HG03159 (cell line): ENCODE results near the gene SEMA5A.
A peak's percentile ranks its signal among the peaks of the same experiment; 100 is the strongest.

ENCODE experiments used
- ATAC-seq: cut with Tn5 transposase; IDR thresholded peaks from one replicate; pipeline ENCODE4 v1.9.1; 2021; ENCODE audit warnings: mild to moderate bottlenecking, moderate library complexity; ENCODE audit not compliant: unreplicated experiment

Gene SEMA5A

DNA sequence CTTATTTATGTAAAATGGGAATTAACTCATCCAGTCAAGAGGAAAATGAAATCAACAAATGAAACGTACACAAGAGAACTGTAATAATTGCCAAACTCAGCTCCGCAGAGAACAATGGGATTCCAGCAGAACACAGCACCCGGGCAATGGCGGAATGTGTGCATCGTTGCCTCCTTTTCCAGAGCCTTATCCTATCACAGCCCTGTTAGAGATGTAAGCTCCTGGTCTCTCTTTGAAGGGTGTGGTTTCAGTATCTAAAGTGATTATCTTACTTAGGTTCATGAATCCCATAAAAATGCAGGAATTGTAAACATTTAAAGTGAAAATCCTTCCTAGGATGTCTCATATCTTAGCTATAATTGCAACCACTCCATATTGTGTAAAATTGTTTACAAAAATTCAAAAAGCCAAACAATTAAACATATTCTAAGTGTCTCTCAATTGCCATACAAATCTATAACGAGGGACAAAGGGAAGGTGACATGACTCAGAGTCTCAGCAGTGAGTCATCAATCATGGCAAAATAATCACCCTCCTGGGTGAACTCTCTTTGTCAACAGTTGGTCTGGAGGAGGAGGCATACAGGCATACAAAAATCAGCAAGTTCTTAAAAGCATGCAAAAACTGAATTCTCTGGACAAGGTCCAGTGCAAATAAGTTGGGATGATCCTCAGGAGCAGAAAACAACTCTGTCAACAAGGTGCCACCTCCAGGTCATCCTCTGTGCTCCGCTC, 22.6 kb downstream of the SEMA5A start:
- no peak for ATAC-seq

- no peak for ATAC-seq
These were observed 26.3 kb downstream of the SEMA5A start for GRCh38 chr5:9519537-9519936.

GRCh38 chr5:9516591-9516990, 29.3 kb downstream of the SEMA5A start:
- no peak for ATAC-seq

- ATAC-seq = no peak
These were observed 30.4 kb downstream of the SEMA5A start for GRCh38 chr5:9515436-9515835.

- no peak for ATAC-seq
These were observed 30.9 kb downstream of the SEMA5A start for GRCh38 chr5:9514968-9515367.

DNA sequence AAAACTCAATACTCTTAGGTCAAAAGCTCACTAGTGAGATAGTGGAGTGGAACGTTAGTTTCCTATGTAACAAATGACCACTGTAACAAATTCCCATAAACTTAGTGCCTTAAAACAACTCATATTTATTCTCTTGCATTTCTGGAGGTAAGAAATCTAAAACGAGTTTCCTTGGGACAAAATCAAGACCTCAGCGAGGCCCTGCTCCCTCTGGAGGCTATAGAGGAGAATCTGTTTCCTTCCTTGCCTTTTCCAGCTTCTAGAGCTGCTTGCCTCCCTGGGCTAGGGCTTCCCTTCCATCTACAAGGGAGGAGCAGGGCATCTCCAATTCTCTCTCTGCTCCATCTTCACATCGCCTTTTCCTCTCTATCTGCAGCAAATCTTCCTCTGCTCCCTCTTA, 32.0 kb downstream of the SEMA5A start:
- no peak for ATAC-seq

- ATAC-seq = no peak
These were observed 33.4 kb downstream of the SEMA5A start for GRCh38 chr5:9512457-9512856.

DNA sequence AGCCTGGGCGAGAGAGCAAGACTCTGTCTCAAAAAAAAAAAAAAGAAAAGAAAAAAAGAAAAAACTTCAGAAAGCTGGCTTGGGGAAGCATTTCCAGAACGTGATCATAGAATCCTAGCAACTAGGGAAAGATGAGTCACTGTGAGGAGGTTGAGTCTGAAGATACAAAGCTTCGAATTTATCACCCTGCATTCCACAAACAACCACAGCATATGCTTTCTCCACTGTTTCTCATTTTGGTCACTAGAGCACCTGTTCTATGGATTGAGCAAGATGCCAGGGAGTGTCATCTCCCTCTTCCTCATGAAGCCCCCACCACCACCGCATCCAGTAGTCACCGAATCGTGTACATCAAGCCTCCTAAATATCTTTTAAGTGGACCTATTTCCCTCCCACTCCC, 37.9 kb downstream of the SEMA5A start:
- no peak for ATAC-seq

- ATAC-seq = no peak
These were observed 40.6 kb downstream of the SEMA5A start for GRCh38 chr5:9505225-9505624.

GRCh38 chr5:9502864-9503263, 43.0 kb downstream of the SEMA5A start:
- no peak for ATAC-seq

GRCh38 chr5:9502050-9502834, 43.6 kb downstream of the SEMA5A start:
- no peak for ATAC-seq

- no peak for ATAC-seq
These were observed 45.2 kb downstream of the SEMA5A start for GRCh38 chr5:9500625-9501024.

DNA sequence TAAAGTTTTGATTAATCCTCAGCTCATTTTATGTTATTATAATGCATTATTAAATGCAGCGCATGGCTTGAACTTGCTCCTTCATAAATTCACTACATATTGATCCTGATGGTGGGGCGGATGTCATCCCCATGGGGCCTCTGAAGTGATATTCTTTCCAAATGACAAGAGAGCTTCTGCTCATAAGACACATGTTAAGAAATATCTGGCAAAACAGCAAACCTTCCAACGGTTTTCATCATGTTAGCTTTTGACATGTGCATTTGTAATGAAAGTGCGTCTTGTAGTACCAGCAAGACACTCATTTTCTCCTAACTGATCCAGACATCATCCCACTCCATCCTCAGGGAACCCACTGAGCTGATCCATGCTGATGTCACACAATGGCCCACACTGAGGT, 45.7 kb downstream of the SEMA5A start:
- ATAC-seq = no peak

- peak; percentile 80 for ATAC-seq
These were observed 46.4 kb downstream of the SEMA5A start for GRCh38 chr5:9499498-9499876.

DNA sequence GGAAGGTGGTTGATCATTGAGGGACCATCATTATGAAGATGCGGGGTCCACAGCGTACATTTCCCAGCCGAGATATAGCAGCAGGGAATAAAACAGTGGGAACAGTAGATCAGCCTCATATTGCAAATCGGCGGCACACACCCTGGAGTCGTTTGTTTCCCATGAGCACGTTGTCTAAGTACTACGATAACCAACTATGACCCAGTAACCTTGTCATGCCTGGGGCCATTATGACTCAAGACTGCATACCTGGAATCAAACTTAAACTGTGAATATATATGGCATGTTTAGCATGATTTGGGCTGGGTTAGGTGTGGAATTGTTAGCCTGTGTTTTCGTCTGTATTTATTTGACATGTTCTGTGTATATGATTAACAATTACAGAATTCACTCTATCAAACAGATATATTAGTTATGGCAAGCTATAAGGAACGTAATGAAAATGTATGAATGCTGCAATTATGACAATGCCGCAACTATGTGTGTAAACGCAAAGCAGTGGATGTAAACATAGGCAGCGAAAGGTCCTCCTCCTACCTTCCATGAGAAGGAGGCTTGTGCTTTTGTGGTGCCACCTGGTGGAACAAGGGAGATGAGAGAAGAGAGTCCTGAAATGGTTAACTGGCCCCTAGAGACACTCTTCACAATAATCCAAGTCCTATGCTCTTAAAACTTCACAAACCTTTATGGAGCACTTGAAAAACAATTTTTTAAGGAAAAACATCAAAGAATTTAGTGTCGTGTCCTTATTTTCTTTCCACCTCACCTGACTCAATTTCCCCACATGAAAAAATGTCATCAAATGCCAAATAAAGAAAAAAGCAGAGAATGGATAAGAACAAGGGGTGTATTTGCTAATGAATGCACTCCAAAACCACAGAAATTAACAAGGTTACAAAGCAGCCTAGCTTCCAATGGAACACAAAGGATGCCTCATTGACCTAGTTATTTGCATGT, 47.1 kb downstream of the SEMA5A start:
- no peak for ATAC-seq

GRCh38 chr5:9497347-9497746, 48.5 kb downstream of the SEMA5A start:
- no peak for ATAC-seq

DNA sequence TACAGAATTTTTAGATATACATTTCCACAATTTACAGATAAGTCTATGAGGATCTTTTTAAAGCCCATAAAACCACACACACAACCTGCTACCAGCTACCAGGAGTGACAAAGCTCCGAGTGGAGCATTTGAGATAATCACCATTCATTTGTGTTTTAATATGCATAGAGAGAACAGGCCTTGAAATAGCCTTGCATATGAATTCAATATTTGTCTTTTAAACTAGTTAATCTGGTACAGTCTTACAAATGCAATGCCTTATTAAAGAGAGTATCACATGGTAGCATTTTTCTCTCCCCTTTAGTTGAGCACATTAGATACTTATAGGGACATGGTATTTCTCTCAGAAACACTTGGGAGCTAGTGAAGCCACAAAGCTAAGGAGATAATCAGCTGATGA, 49.1 kb downstream of the SEMA5A start:
- ATAC-seq = no peak

DNA sequence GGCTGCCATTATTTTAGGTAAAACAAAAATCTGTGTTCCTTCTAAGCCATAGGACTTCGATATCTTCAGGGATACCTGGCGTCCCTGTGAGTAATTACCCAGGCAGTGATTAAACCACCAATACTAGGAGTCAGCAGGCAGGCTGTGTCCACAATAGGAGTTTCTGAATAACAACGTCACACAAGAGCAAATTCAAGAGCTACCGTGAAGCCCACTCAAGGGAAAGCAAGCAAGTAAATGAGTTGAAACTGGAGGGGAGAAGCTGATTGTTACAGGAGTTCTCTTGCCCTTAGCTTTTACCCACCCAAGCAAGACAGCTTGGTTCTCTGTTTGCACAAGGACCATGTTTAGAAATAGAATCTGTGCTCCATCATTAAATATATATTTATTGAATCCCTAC, 50.8 kb downstream of the SEMA5A start:
- no peak for ATAC-seq

DNA sequence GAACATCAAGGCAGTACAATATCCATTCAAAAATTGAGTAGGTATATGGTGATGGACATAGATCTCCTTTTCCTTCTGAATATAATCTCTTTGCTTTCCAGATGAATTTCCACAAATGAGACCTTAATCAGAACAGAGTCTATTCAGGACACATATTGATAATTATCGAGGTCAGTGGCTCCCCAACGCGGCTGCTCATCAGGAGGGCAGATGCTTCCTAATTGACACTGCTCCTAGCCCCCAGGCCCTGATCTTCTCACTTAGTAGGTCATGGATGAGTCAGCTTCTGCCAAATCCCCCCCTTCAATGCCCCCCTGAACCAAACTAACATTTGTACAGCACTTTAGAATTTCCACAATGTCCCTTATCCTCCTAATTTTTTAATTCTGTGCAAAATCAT, 51.6 kb downstream of the SEMA5A start:
- ATAC-seq = no peak

DNA sequence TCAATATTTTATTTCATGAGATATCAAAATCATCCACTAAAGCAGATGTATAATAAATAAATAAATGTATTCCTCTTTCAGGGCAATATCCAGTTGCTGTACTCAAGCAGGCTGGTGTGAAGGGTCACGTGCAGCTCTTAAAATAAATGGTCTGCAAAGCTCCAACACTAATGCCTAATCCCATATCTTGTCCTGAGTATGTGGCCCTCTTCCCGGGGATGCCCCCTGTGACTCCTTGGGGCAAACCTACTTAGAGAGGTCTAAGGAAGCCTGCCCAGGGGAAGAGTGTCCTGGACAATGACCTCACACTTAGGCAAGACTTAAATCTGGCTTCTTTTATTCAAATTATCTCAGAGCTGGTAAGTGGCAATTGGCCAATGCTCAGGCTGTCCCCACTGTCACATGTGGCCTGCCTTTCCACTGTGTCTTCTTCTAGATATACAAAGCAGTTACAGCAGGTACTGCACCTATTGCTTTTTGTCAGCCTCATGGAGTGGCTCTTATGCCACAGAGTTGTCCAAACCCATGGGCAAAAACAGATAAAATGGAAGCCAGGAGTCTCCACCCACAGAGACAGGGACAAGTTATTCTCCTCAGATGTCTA, 55.3 kb downstream of the SEMA5A start:
- no peak for ATAC-seq

- no peak for ATAC-seq
These were observed 62.1 kb downstream of the SEMA5A start for GRCh38 chr5:9483779-9484178.
